ENCODE data around the gene ARHGEF40. TPM values are rescaled to one million over a fixed set of nuclear protein-coding genes. Genes with fewer than 3 reads are reported as not detected.

ARHGEF40 gene
- total RNA-seq, 2 donors from 2014 or later: 12.0 to 17.3 TPM

DNA sequence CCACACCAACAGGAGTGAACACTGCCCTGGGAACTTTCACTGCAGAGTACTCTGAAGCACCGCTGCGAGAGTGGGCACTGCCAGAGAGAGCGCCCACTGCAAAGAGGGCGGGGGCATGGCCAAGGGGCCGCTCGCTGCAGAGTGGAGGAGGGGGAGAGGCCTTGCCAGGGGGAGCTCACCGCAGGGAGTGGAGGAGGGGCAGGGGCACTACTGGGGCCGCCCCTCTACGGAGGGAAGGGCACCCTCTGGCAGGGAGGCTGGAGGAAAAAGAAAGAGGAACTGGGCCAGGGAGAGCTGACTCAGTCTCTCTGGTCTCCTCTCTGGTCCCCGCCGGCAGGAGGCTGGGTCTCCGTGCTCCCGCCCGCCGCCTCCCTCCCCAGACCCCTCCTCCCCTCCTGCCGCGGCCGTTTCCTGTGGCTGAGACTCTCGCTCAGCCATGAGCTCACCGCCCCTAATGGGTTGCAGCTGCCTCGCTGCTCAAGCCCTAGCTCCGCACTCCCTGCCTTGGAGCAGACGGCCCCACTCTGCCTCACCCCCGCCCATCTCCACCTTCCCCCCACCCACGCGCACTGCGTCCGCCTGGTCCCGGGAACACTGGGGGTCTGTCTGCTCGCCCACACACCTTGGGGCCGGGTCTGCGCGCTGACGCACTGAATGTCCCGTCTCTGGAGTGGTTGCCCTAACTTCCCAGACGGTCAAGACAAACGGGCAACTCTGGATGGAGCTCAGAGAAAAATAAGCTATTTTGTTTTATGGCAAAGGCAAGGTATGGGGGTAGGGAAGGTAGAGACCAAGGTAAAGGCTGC is 1.3 kb downstream of the ARHGEF40 start:
- peaks cover 43% of the 10 kb centered on the region for H3K4me1 Mint-ChIP-seq
- peak; percentile 40 for ATAC-seq
- peak overlapping the region; percentile 87 for H3K4me3 Mint-ChIP-seq
- peak overlapping the region; percentile 95 for H3K27ac Mint-ChIP-seq
- peaks cover 14% of the 10 kb centered on the region for H3K36me3 Mint-ChIP-seq (ENCODE audit: low read depth)
- DNase-seq: peak in 2 of 3 donors; percentile 21 to 37
- no peaks in the 10 kb centered on the region for H3K9me3 ChIP-seq (ENCODE audit: control insufficient read depth, low read length, poor library complexity, severe bottlenecking)
- peaks cover 74% of the 10 kb centered on the region for H3K27me3 Mint-ChIP-seq

DNA sequence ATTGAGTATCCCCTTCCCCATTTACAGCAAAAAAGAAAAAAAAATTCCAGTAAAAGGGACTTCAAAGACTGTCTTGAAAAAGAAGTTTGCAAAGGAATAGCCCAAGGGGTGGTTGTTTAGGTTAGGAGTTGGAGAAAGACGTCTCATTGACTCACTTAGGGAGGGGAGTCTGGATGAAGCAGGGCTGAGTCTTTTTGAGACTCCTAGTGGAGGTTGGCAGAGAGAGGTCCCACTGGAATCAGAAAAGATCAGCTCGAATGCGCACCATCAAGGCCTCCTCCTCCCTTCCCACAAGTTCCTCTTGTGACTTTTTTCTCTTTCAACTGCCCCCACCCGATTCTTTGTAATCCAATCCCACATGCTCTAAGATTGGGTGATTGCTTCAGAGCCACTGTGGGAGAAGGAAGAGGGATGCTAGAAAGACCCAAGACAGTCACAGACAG is 1.9 kb downstream of the ARHGEF40 start:
- peak overlapping the region; percentile 87 for H3K4me3 Mint-ChIP-seq
- ATAC-seq (no peak), DNase-seq (no peak)
- peak overlapping the region; percentile 95 for H3K27ac Mint-ChIP-seq
- peaks cover 70% of the 10 kb centered on the region for H3K27me3 Mint-ChIP-seq
- H3K9me3 ChIP-seq (ENCODE audit: control insufficient read depth, low read length, poor library complexity, severe bottlenecking): no peaks in the 10 kb centered on the region
- H3K4me1 Mint-ChIP-seq: peaks cover 43% of the 10 kb centered on the region
- peaks cover 14% of the 10 kb centered on the region for H3K36me3 Mint-ChIP-seq (ENCODE audit: low read depth)

DNA sequence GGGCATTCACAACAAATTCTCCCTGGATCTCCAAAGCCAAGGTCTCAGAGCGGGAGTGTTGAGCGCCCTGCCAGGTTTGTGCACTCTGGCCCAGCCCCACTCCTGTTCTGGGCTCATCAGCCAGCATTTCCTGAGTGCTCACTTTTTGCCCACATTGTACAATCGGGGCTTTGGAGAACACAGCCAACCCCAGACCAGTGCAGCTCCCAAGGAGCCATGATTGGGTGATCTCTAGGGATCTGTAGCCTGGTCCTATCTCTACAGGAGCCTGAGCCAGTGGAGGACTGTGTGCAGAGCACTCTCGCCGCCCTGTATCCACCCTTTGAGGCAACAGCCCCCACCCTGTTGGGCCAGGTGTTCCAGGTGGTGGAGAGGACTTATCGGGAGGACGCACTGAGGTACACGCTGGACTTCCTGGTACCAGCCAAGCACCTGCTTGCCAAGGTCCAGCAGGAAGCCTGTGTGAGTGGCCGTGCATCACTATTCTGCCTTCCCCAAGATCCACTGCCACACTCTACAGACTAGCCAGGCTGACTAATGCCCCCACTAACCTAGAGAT is 2.8 kb downstream of the ARHGEF40 start:
- no peaks in the 10 kb centered on the region for H3K9me3 ChIP-seq (ENCODE audit: control insufficient read depth, low read length, poor library complexity, severe bottlenecking)
- Mint-ChIP-seq H3K27ac (peak overlapping the region; percentile 95), H3K36me3 (ENCODE audit: low read depth) (peaks cover 14% of the 10 kb centered on the region), H3K4me1 (peaks cover 43% of the 10 kb centered on the region), H3K4me3 (peak overlapping the region; percentile 87), H3K27me3 (peaks cover 62% of the 10 kb centered on the region)
- no peak for ATAC-seq
- no peak for DNase-seq

DNA sequence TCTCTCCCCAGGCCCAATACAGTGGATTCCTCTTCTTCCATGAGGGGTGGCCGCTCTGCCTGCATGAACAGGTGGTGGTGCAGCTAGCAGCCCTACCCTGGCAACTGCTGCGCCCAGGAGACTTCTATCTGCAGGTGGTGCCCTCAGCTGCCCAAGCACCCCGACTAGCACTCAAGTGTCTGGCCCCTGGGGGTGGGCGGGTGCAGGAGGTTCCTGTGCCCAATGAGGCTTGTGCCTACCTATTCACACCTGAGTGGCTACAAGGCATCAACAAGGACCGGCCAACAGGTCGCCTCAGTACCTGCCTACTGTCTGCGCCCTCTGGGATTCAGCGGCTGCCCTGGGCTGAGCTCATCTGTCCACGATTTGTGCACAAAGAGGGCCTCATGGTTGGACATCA is 3.8 kb downstream of the ARHGEF40 start:
- H3K27ac Mint-ChIP-seq: peak overlapping the region; percentile 95
- H3K4me3 Mint-ChIP-seq: no peak overlapping the region
- H3K4me1 Mint-ChIP-seq: peaks cover 35% of the 10 kb centered on the region
- DNase-seq (no peak), ATAC-seq (no peak)
- peaks cover 14% of the 10 kb centered on the region for H3K36me3 Mint-ChIP-seq (ENCODE audit: low read depth)
- no peaks in the 10 kb centered on the region for H3K9me3 ChIP-seq (ENCODE audit: control insufficient read depth, low read length, poor library complexity, severe bottlenecking)
- H3K27me3 Mint-ChIP-seq: peaks cover 52% of the 10 kb centered on the region

DNA sequence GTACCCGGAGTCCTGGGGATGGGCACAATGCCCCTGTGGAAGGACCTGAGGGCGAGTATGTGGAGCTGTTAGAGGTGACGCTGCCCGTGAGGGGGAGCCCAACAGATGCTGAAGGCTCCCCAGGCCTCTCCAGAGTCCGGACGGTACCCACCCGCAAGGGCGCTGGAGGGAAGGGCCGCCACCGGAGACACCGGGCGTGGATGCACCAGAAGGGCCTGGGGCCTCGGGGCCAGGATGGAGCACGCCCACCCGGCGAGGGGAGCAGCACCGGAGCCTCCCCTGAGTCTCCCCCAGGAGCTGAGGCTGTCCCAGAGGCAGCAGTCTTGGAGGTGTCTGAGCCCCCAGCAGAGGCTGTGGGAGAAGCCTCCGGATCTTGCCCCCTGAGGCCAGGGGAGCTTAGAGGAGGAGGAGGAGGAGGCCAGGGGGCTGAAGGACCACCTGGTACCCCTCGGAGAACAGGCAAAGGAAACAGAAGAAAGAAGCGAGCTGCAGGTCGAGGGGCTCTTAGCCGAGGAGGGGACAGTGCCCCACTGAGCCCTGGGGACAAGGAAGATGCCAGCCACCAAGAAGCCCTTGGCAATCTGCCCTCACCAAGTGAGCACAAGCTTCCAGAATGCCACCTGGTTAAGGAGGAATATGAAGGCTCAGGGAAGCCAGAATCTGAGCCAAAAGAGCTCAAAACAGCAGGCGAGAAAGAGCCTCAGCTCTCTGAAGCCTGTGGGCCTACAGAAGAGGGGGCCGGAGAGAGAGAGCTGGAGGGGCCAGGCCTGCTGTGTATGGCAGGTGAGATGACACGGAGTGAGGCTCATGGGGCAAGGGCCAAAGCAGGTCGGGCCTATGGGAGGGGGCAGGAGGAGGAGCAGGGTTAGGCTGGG is 4.5 kb downstream of the ARHGEF40 start:
- no peaks in the 10 kb centered on the region for H3K9me3 ChIP-seq (ENCODE audit: control insufficient read depth, low read length, poor library complexity, severe bottlenecking)
- ATAC-seq (no peak), DNase-seq (no peak)
- Mint-ChIP-seq H3K27me3 (peaks cover 45% of the 10 kb centered on the region), H3K4me3 (no peak overlapping the region), H3K4me1 (peaks cover 28% of the 10 kb centered on the region), H3K27ac (peak overlapping the region; percentile 95), H3K36me3 (ENCODE audit: low read depth) (peaks cover 14% of the 10 kb centered on the region)

DNA sequence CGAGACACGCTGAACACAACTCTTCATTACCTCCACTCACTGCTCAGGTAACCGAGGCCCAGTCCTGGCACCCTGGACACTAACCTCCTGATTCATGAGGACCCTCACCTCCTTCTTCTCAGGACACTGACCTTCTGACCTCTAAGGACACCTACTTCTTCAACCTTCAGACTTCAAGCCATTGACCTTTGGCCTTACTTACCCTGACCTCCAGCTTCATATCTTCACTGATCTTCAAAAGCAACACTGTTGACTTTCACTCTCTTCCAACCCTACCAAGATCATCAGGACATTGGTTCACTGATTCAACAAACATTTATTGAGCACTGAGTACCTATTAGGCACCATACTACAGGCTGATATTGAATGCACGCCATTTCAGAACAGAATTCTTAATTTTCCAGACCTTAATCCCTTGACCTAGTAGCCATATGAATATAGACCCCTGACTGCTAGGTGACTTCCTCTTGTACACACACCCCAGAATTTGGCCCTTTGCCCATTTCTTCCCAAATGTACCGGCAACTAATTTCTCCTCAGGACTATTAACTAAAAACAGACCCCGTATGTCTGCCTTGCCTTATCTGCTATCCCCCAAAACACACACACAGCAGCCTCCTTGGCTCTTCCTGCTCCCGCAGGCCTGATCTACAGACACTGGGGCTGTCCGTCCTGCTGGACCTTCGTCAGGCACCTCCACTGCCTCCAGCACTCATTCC is 5.8 kb downstream of the ARHGEF40 start:
- H3K4me3 Mint-ChIP-seq: no peak overlapping the region
- no peak for DNase-seq
- peaks cover 37% of the 10 kb centered on the region for H3K27me3 Mint-ChIP-seq
- H3K9me3 ChIP-seq (ENCODE audit: control insufficient read depth, low read length, poor library complexity, severe bottlenecking): no peaks in the 10 kb centered on the region
- H3K27ac Mint-ChIP-seq: peak overlapping the region; percentile 77
- peaks cover 19% of the 10 kb centered on the region for H3K4me1 Mint-ChIP-seq
- no peak for ATAC-seq
- peaks cover 14% of the 10 kb centered on the region for H3K36me3 Mint-ChIP-seq (ENCODE audit: low read depth)

DNA sequence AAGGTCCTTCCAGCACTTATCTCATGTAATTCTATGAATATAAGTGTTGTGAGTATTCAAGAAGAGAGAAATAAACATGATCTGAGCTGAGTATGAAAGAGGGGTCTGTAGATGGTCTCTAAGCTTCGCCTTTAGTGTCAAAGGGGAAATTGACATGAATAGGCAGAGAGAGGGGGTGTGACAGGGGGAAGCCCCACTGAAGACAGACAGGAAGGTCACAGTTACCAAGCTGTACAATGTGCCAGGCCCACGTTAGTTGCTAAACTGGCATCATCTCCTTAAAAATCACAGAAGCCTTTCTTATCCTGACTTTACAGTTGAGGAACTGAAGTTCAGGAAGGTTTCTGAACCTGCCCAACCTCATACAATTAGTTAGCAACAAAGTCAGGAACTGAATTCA is 7.6 kb downstream of the ARHGEF40 start:
- H3K9me3 ChIP-seq (ENCODE audit: control insufficient read depth, low read length, poor library complexity, severe bottlenecking): no peaks in the 10 kb centered on the region
- peaks cover 7% of the 10 kb centered on the region for H3K4me1 Mint-ChIP-seq
- H3K27me3 Mint-ChIP-seq: peaks cover 19% of the 10 kb centered on the region
- peaks cover 13% of the 10 kb centered on the region for H3K36me3 Mint-ChIP-seq (ENCODE audit: low read depth)
- ATAC-seq (no peak), DNase-seq (no peak)
- H3K27ac Mint-ChIP-seq: peak overlapping the region; percentile 85
- no peak overlapping the region for H3K4me3 Mint-ChIP-seq

DNA sequence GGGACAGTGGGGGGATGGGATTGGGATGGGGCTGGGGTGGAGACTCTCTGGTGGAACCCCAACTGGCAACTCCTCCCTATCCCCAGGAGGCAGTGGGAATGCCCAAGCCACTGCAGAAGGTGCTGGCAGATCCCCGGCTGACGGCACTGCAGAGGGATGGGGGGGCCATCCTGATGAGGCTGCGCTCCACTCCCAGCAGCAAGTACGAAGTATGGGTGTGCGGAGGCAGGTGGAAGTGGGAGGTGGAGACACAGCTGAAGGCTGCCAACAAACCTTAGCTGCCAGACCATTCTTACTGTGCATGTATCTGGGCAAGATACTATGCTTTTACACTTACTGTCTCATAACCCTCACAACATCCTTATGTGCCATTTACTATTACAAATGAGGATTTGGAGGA is 8.2 kb downstream of the ARHGEF40 start:
- Mint-ChIP-seq H3K27me3 (peaks cover 13% of the 10 kb centered on the region), H3K36me3 (ENCODE audit: low read depth) (peaks cover 11% of the 10 kb centered on the region), H3K4me1 (peaks cover 9% of the 10 kb centered on the region), H3K27ac (no peak overlapping the region), H3K4me3 (no peak overlapping the region)
- ATAC-seq (no peak), DNase-seq (no peak)
- no peaks in the 10 kb centered on the region for H3K9me3 ChIP-seq (ENCODE audit: control insufficient read depth, low read length, poor library complexity, severe bottlenecking)

DNA sequence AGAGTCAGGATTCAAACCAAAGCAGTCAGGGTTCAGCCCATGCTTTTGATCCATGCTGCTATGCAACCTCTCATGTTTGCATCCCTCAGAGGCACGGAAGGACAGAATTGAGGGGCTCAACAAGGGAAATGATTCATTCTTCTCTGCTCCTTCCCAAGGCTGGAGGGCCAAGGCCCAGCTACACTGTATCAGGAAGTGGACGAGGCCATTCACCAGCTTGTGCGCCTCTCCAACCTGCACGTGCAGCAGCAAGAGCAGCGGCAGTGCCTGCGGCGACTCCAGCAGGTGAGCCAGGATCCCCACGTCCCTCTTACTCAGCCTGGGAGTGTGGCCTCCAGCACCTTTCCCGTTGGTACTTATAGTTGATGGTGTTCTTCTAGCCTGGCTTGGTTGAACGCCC is 8.6 kb downstream of the ARHGEF40 start:
- peaks cover 8% of the 10 kb centered on the region for H3K27me3 Mint-ChIP-seq
- peaks cover 7% of the 10 kb centered on the region for H3K36me3 Mint-ChIP-seq (ENCODE audit: low read depth)
- ATAC-seq (no peak), DNase-seq (no peak)
- H3K9me3 ChIP-seq (ENCODE audit: control insufficient read depth, low read length, poor library complexity, severe bottlenecking): no peaks in the 10 kb centered on the region
- H3K4me1 Mint-ChIP-seq: peaks cover 9% of the 10 kb centered on the region
- H3K27ac Mint-ChIP-seq: no peak overlapping the region
- no peak overlapping the region for H3K4me3 Mint-ChIP-seq

DNA sequence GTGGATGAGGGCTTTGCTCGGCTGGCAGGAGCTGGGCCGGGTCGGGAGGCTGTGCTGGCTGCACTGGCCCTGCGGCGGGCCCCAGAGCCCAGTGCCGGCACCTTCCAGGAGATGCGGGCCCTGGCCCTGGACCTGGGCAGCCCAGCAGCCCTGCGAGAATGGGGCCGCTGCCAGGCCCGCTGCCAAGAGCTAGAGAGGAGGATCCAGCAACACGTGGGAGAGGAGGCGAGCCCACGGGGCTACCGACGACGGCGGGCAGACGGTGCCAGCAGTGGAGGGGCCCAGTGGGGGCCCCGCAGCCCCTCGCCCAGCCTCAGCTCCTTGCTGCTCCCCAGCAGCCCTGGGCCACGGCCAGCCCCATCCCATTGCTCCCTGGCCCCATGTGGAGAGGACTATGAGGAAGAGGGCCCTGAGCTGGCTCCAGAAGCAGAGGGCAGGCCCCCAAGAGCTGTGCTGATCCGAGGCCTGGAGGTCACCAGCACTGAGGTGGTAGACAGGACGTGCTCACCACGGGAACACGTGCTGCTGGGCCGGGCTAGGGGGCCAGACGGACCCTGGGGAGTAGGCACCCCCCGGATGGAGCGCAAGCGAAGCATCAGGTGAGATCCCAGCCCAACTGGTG is 11.5 kb downstream of the ARHGEF40 start:
- peaks cover 4% of the 10 kb centered on the region for H3K36me3 Mint-ChIP-seq (ENCODE audit: low read depth)
- peaks cover under 1% of the 10 kb centered on the region for H3K27me3 Mint-ChIP-seq
- DNase-seq (no peak), ATAC-seq (no peak)
- H3K9me3 ChIP-seq (ENCODE audit: control insufficient read depth, low read length, poor library complexity, severe bottlenecking): no peaks in the 10 kb centered on the region
- H3K4me3 Mint-ChIP-seq: no peak overlapping the region
- peak overlapping the region; percentile 34 for H3K27ac Mint-ChIP-seq
- peaks cover 19% of the 10 kb centered on the region for H3K4me1 Mint-ChIP-seq

DNA sequence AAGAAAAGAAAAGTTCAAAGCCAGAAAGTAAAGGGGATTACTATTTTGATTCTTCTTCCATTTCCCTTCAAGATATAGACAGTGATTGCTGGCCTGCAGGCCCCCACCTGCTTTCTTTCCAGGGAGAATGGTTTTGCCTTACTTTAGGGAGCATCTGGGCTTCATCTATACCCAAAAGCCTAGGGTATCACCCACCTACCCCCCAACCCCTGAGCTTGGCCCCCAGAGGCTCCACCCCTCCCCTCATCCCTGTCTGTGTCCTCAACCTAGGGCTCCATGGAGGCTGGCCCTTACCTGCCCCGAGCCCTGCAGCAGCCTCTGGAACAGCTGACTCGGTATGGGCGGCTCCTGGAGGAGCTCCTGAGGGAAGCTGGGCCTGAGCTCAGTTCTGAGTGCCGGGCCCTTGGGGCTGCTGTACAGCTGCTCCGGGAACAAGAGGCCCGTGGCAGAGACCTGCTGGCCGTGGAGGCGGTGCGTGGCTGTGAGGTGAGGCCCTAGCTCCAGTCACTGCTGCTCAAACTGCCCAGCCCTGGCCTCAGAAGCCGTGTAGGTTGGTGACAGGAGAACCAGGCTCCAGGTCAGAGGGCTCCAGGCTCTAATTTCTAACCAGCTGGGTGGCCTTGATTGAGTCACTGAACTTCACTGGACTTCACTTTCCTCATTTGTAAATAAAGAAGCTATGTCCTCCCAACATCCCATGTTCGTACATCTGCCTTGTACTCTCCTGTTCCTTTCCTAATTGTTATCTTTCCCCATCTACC is 13.6 kb downstream of the ARHGEF40 start:
- H3K27me3 Mint-ChIP-seq: no peaks in the 10 kb centered on the region
- peaks cover 31% of the 10 kb centered on the region for H3K4me1 Mint-ChIP-seq
- ATAC-seq: no peak
- no peaks in the 10 kb centered on the region for H3K9me3 ChIP-seq (ENCODE audit: control insufficient read depth, low read length, poor library complexity, severe bottlenecking)
- peak overlapping the region; percentile 99 for H3K27ac Mint-ChIP-seq
- H3K36me3 Mint-ChIP-seq (ENCODE audit: low read depth): peaks cover 4% of the 10 kb centered on the region
- no peak overlapping the region for H3K4me3 Mint-ChIP-seq
- DNase-seq: no peak

DNA sequence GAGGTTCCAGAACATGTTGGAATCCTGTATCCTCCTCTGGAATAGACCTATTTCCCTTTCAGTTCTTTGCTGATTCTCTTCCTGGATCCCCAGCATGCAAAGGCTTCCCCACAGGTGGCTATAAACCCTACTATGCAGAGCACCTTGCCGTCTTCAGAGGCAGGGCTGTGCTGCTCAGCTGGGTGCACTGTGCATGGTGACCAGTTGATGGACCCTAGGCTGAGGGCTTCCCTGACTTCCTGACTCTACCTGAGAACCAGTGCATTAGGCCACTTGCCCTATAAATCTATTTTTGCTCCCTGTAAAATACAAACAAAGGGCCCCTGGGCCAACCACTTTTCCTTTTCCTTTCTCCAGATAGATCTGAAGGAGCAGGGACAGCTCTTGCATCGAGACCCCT is 14.3 kb downstream of the ARHGEF40 start:
- ATAC-seq (no peak), DNase-seq (no peak)
- peaks cover 36% of the 10 kb centered on the region for H3K4me1 Mint-ChIP-seq
- H3K9me3 ChIP-seq (ENCODE audit: control insufficient read depth, low read length, poor library complexity, severe bottlenecking): no peaks in the 10 kb centered on the region
- H3K4me3 Mint-ChIP-seq: no peak overlapping the region
- no peaks in the 10 kb centered on the region for H3K27me3 Mint-ChIP-seq
- H3K27ac Mint-ChIP-seq: peak overlapping the region; percentile 99
- H3K36me3 Mint-ChIP-seq (ENCODE audit: low read depth): peaks cover 4% of the 10 kb centered on the region
